ENCODE data around the gene NYAP1.

GRCh38 chr7:100464210-100464660 lies 19.5 kb upstream of the NYAP1 start, which contains the start of gene SPACDR:
- TF ChIP-seq, protein P1, sequence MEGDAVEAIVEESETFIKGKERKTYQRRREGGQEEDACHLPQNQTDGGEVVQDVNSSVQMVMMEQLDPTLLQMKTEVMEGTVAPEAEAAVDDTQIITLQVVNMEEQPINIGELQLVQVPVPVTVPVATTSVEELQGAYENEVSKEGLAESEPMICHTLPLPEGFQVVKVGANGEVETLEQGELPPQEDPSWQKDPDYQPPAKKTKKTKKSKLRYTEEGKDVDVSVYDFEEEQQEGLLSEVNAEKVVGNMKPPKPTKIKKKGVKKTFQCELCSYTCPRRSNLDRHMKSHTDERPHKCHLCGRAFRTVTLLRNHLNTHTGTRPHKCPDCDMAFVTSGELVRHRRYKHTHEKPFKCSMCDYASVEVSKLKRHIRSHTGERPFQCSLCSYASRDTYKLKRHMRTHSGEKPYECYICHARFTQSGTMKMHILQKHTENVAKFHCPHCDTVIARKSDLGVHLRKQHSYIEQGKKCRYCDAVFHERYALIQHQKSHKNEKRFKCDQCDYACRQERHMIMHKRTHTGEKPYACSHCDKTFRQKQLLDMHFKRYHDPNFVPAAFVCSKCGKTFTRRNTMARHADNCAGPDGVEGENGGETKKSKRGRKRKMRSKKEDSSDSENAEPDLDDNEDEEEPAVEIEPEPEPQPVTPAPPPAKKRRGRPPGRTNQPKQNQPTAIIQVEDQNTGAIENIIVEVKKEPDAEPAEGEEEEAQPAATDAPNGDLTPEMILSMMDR (optimal IDR thresholded peaks at IDR 0.05 in 1 of 3, IDR thresholded peaks at IDR 0.05 in 1 of 3, conservative IDR thresholded peaks at IDR 0.05 in 1 of 3; ENCODE audit: extremely low read depth in 1 of 3, insufficient read depth in 2 of 3, low read length in 3 of 3) = no peak
- no peak for TF ChIP-seq EZH2 (IDR thresholded peaks at IDR 0.05; ENCODE audit: low read length)
